ENCODE data around the gene RIN3. TPM values are rescaled to one million over a fixed set of nuclear protein-coding genes. Genes with fewer than 3 reads are reported as not detected.

RIN3 gene
- total RNA-seq, 1 donor from 2014 or later: 4.7 TPM

DNA sequence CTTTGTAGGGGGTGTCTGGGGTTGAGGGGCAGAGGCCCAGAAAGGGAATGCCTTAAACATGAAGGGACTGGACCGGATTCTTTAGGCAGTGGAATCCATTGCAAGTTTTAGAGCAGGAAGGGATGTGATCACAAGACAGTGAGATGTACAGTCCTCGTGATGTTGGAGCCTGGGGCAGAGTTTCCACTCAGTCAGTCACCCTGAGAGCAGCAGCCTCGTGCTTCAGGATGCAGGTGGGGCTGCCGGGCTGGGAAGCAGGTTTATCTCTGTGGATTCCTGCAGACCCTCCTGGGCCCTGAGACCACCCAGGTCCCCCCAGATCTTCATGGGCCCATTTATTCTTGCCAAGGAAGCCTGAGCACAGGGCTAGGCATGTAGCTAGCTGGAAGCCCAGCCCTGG is 38.5 kb downstream of the RIN3 start:
- Histone ChIP-seq H3K4me1 (ENCODE audit: control insufficient read depth in 3 of 3, insufficient read depth in 3 of 3, low read length in 3 of 3) (peaks cover 2 to 7% (median 4%) of the 10 kb centered on the region in 3 donors), H3K9ac (ENCODE audit: low read depth in 1 of 3, low read length in 3 of 3) (no peak overlapping the region), H3K27ac (ENCODE audit: low read depth, low read length) (no peak overlapping the region), H3K9me3 (ENCODE audit: control insufficient read depth in 3 of 3, low read length in 3 of 3) (no peaks in the 10 kb centered on the region), H3K36me3 (ENCODE audit: control insufficient read depth in 3 of 3, insufficient read depth in 3 of 3, low read length in 3 of 3) (peaks cover 0 to 2% (median 0%) of the 10 kb centered on the region in 3 donors), H3K4me3 (ENCODE audit: low read length in 3 of 3) (no peak overlapping the region), H3K27me3 (ENCODE audit: control insufficient read depth in 3 of 3, insufficient read depth in 3 of 3, low read length in 3 of 3) (no peaks in the 10 kb centered on the region)

- H3K4me3 ChIP-seq (ENCODE audit: low read length in 3 of 3): no peak overlapping the region
- H3K36me3 ChIP-seq (ENCODE audit: control insufficient read depth in 3 of 3, insufficient read depth in 3 of 3, low read length in 3 of 3): peaks cover 0 to 6% (median 2%) of the 10 kb centered on the region in 3 donors
- no peaks in the 10 kb centered on the region for H3K27me3 ChIP-seq (ENCODE audit: control insufficient read depth in 3 of 3, insufficient read depth in 3 of 3, low read length in 3 of 3)
- no peak overlapping the region for H3K9ac ChIP-seq (ENCODE audit: low read depth in 1 of 3, low read length in 3 of 3)
- peaks cover 2 to 7% (median 4%) of the 10 kb centered on the region in 3 donors for H3K4me1 ChIP-seq (ENCODE audit: control insufficient read depth in 3 of 3, insufficient read depth in 3 of 3, low read length in 3 of 3)
- H3K9me3 ChIP-seq (ENCODE audit: control insufficient read depth in 3 of 3, low read length in 3 of 3): no peaks in the 10 kb centered on the region
- H3K27ac ChIP-seq (ENCODE audit: low read depth, low read length): no peak overlapping the region
Observed at GRCh38 chr14:92553438-92553837, 39.9 kb downstream of the RIN3 start.

- Histone ChIP-seq H3K9ac (ENCODE audit: low read depth in 1 of 3, low read length in 3 of 3) (no peak overlapping the region), H3K4me1 (ENCODE audit: control insufficient read depth in 3 of 3, insufficient read depth in 3 of 3, low read length in 3 of 3) (no peaks in the 10 kb centered on the region), H3K4me3 (ENCODE audit: low read length in 3 of 3) (no peak overlapping the region), H3K27me3 (ENCODE audit: control insufficient read depth in 3 of 3, insufficient read depth in 3 of 3, low read length in 3 of 3) (no peaks in the 10 kb centered on the region), H3K36me3 (ENCODE audit: control insufficient read depth in 3 of 3, insufficient read depth in 3 of 3, low read length in 3 of 3) (peaks cover 0 to 8% (median 6%) of the 10 kb centered on the region in 3 donors), H3K9me3 (ENCODE audit: control insufficient read depth in 3 of 3, low read length in 3 of 3) (no peaks in the 10 kb centered on the region), H3K27ac (ENCODE audit: low read depth, low read length) (no peak overlapping the region)
Observed at GRCh38 chr14:92555465-92556111, 42.0 kb downstream of the RIN3 start.

DNA sequence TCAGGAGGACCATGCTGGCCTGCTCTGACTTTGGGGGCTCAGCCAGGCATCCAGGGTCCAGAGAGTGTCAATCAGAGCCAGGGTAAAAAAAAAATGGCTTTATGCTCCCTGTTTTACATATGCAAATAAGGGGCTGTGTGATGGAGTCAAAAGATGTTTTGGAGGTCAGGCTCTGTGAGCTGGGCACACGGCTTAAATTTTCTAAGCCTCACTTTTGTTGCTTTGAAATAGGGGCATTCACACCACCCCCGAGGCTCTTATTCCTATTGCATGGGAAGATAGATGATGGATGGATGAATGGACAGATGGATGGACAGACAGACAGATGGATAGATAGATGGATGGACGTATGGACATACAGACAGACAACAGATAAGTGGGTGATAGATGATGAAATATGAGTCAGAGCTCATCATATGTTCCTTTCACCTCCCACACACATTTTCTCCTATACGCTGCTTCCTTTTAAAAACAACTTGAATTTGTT is 42.7 kb downstream of the RIN3 start:
- no peaks in the 10 kb centered on the region for H3K27me3 ChIP-seq (ENCODE audit: control insufficient read depth in 3 of 3, insufficient read depth in 3 of 3, low read length in 3 of 3)
- H3K9ac ChIP-seq (ENCODE audit: low read depth in 1 of 3, low read length in 3 of 3): no peak overlapping the region
- no peak overlapping the region for H3K4me3 ChIP-seq (ENCODE audit: low read length in 3 of 3)
- H3K27ac ChIP-seq (ENCODE audit: low read depth, low read length): no peak overlapping the region
- H3K36me3 ChIP-seq (ENCODE audit: control insufficient read depth in 3 of 3, insufficient read depth in 3 of 3, low read length in 3 of 3): peaks cover 0 to 8% (median 6%) of the 10 kb centered on the region in 3 donors
- no peaks in the 10 kb centered on the region for H3K9me3 ChIP-seq (ENCODE audit: control insufficient read depth in 3 of 3, low read length in 3 of 3)
- H3K4me1 ChIP-seq (ENCODE audit: control insufficient read depth in 3 of 3, insufficient read depth in 3 of 3, low read length in 3 of 3): no peaks in the 10 kb centered on the region

- Histone ChIP-seq H3K9ac (ENCODE audit: low read depth in 1 of 3, low read length in 3 of 3) (no peak overlapping the region), H3K4me3 (ENCODE audit: low read length in 3 of 3) (no peak overlapping the region), H3K4me1 (ENCODE audit: control insufficient read depth in 3 of 3, insufficient read depth in 3 of 3, low read length in 3 of 3) (no peaks in the 10 kb centered on the region), H3K27ac (ENCODE audit: low read depth, low read length) (no peak overlapping the region), H3K36me3 (ENCODE audit: control insufficient read depth in 3 of 3, insufficient read depth in 3 of 3, low read length in 3 of 3) (peaks cover 0 to 8% (median 6%) of the 10 kb centered on the region in 3 donors), H3K9me3 (ENCODE audit: control insufficient read depth in 3 of 3, low read length in 3 of 3) (no peaks in the 10 kb centered on the region), H3K27me3 (ENCODE audit: control insufficient read depth in 3 of 3, insufficient read depth in 3 of 3, low read length in 3 of 3) (no peaks in the 10 kb centered on the region)
Observed at GRCh38 chr14:92556863-92557543, 43.4 kb downstream of the RIN3 start.

- H3K27ac ChIP-seq (ENCODE audit: low read depth, low read length): no peak overlapping the region
- H3K36me3 ChIP-seq (ENCODE audit: control insufficient read depth in 3 of 3, insufficient read depth in 3 of 3, low read length in 3 of 3): peaks cover 0 to 8% (median 6%) of the 10 kb centered on the region in 3 donors
- no peaks in the 10 kb centered on the region for H3K9me3 ChIP-seq (ENCODE audit: control insufficient read depth in 3 of 3, low read length in 3 of 3)
- H3K27me3 ChIP-seq (ENCODE audit: control insufficient read depth in 3 of 3, insufficient read depth in 3 of 3, low read length in 3 of 3): no peaks in the 10 kb centered on the region
- no peak overlapping the region for H3K4me3 ChIP-seq (ENCODE audit: low read length in 3 of 3)
- no peaks in the 10 kb centered on the region for H3K4me1 ChIP-seq (ENCODE audit: control insufficient read depth in 3 of 3, insufficient read depth in 3 of 3, low read length in 3 of 3)
- no peak overlapping the region for H3K9ac ChIP-seq (ENCODE audit: low read depth in 1 of 3, low read length in 3 of 3)
Observed at GRCh38 chr14:92557544-92557912, 43.9 kb downstream of the RIN3 start.

DNA sequence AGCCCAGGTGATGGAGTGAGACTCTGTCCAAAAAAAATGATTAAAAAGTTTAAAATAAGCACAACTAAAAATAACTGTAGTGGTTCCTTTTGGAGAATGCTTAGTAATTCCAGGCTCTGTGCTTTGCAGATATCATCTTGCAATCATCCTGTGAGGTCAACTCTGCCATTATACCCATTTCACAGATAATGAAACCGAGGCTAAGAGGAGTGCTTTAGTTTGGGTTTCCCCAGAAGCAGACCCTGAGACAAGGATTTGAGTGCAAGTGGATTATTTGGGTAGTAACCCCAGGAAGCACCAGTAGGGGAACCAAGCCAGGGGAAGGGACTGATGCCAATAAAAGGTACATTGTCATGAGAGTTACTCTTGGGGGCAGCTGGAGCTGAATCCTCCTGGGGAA is 44.7 kb downstream of the RIN3 start:
- H3K4me3 ChIP-seq (ENCODE audit: low read length in 3 of 3): no peak overlapping the region
- no peak overlapping the region for H3K27ac ChIP-seq (ENCODE audit: low read depth, low read length)
- H3K36me3 ChIP-seq (ENCODE audit: control insufficient read depth in 3 of 3, insufficient read depth in 3 of 3, low read length in 3 of 3): peaks cover 0 to 8% (median 6%) of the 10 kb centered on the region in 3 donors
- no peaks in the 10 kb centered on the region for H3K4me1 ChIP-seq (ENCODE audit: control insufficient read depth in 3 of 3, insufficient read depth in 3 of 3, low read length in 3 of 3)
- H3K27me3 ChIP-seq (ENCODE audit: control insufficient read depth in 3 of 3, insufficient read depth in 3 of 3, low read length in 3 of 3): no peaks in the 10 kb centered on the region
- no peaks in the 10 kb centered on the region for H3K9me3 ChIP-seq (ENCODE audit: control insufficient read depth in 3 of 3, low read length in 3 of 3)
- H3K9ac ChIP-seq (ENCODE audit: low read depth in 1 of 3, low read length in 3 of 3): no peak overlapping the region

GRCh38 chr14:92559486-92559885 is 45.9 kb downstream of the RIN3 start:
- Histone ChIP-seq H3K4me3 (ENCODE audit: low read length in 3 of 3) (no peak overlapping the region), H3K9ac (ENCODE audit: low read depth in 1 of 3, low read length in 3 of 3) (no peak overlapping the region), H3K27me3 (ENCODE audit: control insufficient read depth in 3 of 3, insufficient read depth in 3 of 3, low read length in 3 of 3) (no peaks in the 10 kb centered on the region), H3K4me1 (ENCODE audit: control insufficient read depth in 3 of 3, insufficient read depth in 3 of 3, low read length in 3 of 3) (no peaks in the 10 kb centered on the region), H3K27ac (ENCODE audit: low read depth, low read length) (no peak overlapping the region), H3K36me3 (ENCODE audit: control insufficient read depth in 3 of 3, insufficient read depth in 3 of 3, low read length in 3 of 3) (peaks cover 0 to 8% (median 6%) of the 10 kb centered on the region in 3 donors), H3K9me3 (ENCODE audit: control insufficient read depth in 3 of 3, low read length in 3 of 3) (no peaks in the 10 kb centered on the region)

DNA sequence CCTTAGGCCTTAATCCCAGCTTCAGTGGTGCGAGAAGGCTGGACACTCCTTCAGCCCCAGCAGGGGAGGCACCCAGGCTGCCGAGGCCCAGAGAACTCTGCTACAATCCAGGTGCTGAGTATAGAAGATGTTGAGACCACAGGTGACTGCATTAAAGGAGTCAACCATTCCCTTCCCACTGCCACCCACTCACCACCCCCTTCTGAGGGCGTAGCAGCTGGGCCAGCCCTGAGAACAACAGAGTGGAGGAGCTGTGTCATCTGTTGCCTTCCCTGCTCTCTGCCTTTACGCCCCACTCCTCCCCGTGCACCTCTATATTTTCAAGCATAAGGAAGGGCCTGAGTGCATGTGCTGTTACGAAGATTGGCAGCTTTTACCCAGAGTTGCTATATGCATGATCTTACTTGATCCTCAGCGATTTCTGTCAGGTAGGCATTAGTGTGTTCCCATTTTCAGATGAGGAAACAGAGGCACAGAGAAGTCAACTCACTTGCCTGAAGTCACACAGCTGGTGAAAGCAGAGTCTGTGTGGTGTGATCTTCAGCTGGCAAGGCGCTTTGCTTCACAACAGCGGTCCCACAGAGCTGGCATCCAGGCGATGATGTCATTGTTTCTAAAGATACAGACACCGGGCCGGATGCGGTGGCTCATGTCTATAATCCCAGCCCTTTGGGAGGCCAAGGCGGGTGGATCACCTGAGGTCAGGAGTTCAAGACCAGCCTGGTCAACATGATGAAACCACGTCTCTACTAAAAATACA is 46.7 kb downstream of the RIN3 start:
- H3K4me1 ChIP-seq (ENCODE audit: control insufficient read depth in 3 of 3, insufficient read depth in 3 of 3, low read length in 3 of 3): no peaks in the 10 kb centered on the region
- peaks cover 0 to 8% (median 6%) of the 10 kb centered on the region in 3 donors for H3K36me3 ChIP-seq (ENCODE audit: control insufficient read depth in 3 of 3, insufficient read depth in 3 of 3, low read length in 3 of 3)
- H3K27me3 ChIP-seq (ENCODE audit: control insufficient read depth in 3 of 3, insufficient read depth in 3 of 3, low read length in 3 of 3): no peaks in the 10 kb centered on the region
- no peaks in the 10 kb centered on the region for H3K9me3 ChIP-seq (ENCODE audit: control insufficient read depth in 3 of 3, low read length in 3 of 3)
- H3K27ac ChIP-seq (ENCODE audit: low read depth, low read length): no peak overlapping the region
- no peak overlapping the region for H3K4me3 ChIP-seq (ENCODE audit: low read length in 3 of 3)
- H3K9ac ChIP-seq (ENCODE audit: low read depth in 1 of 3, low read length in 3 of 3): no peak overlapping the region

All from skeletal muscle tissue (tissue), 4 donors.